C4-2B (cell line): Measurements from ENCODE around the gene NDFIP1.

Experiments used
- H3K27ac ChIP-seq: fragments of 450-650 bp; 2 replicates; pipeline ENCODE4 v1.5.1; 2017
- ZFX ChIP-seq: fragments of 450-650 bp; IDR thresholded peaks from 2 replicates; pipeline ENCODE4 v1.6.1; 2017
- TF ChIP-seq, protein P1 (sequence below): fragments of 450-650 bp; conservative IDR thresholded peaks from 2 replicates; pipeline ENCODE4 v1.5.1; 2017; ENCODE audit warnings: mild to moderate bottlenecking

Gene NDFIP1

GRCh38 chr5:142129446-142130066 is 21.0 kb downstream of the NDFIP1 start:
- no peak for TF ChIP-seq ZFX
- TF ChIP-seq, protein P1, sequence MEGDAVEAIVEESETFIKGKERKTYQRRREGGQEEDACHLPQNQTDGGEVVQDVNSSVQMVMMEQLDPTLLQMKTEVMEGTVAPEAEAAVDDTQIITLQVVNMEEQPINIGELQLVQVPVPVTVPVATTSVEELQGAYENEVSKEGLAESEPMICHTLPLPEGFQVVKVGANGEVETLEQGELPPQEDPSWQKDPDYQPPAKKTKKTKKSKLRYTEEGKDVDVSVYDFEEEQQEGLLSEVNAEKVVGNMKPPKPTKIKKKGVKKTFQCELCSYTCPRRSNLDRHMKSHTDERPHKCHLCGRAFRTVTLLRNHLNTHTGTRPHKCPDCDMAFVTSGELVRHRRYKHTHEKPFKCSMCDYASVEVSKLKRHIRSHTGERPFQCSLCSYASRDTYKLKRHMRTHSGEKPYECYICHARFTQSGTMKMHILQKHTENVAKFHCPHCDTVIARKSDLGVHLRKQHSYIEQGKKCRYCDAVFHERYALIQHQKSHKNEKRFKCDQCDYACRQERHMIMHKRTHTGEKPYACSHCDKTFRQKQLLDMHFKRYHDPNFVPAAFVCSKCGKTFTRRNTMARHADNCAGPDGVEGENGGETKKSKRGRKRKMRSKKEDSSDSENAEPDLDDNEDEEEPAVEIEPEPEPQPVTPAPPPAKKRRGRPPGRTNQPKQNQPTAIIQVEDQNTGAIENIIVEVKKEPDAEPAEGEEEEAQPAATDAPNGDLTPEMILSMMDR: no peak
- H3K27ac ChIP-seq: no peak overlapping the region

GRCh38 chr5:142131394-142131793 is 22.8 kb downstream of the NDFIP1 start:
- H3K27ac ChIP-seq: no peak overlapping the region
- TF ChIP-seq, protein P1: no peak
- no peak for TF ChIP-seq ZFX

GRCh38 chr5:142132916-142133315 is 24.3 kb downstream of the NDFIP1 start:
- TF ChIP-seq, protein P1: no peak
- TF ChIP-seq ZFX: no peak
- H3K27ac ChIP-seq: no peak overlapping the region

- TF ChIP-seq, protein P1: no peak
- TF ChIP-seq ZFX: no peak
- H3K27ac ChIP-seq: no peak overlapping the region
Observed at GRCh38 chr5:142133330-142134206, 25.0 kb downstream of the NDFIP1 start.

DNA sequence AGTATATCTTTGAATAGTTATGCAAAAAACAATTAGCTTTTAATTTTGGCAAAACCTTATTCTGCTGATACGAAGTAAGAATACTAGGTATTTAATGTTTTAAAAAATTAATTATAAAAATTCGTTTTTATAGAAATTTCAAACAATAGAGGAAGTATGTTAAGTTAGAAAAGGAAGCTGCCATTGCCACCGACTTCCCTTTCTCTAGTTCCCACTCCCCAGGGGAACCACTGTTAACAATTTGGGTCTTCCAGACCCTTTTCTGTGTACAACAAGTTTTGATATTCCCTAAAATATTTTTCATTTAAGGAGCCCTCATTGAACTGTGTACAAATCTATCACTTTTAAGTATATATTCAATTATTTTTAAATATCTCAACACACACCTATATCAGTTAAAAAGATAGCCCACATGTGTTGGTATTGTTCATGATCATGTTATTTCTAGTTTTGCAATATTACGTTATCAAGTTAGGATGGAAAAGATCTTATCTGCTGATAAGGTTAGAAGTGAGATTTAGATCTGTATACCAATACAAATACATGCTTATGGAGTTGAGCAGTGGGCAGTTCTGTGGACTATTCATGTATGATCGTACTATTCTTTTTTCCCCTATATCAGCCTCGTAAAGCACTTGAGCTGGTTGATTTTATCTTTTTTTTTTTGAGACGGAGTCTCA is 25.9 kb downstream of the NDFIP1 start:
- no peak overlapping the region for H3K27ac ChIP-seq
- no peak for TF ChIP-seq ZFX
- TF ChIP-seq, protein P1: no peak

DNA sequence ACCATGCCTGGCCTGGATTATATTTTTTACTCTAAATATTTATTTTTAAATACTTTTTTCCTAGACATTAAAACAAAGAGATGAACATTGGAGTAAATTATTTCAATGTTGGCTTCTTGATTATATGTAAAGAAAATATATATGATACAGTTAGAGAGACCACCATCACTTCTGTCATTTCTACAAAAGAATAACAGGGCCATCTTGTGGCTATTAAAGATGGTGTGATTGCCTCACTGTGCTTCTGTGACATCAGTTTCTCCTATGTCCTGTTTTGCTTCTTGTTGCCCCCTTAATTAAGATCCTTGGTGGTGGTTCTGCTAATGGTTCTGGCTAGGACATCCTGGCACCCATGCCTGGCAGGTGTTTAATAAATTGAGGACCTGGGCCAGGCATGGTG is 32.9 kb downstream of the NDFIP1 start:
- H3K27ac ChIP-seq: no peak overlapping the region
- TF ChIP-seq, protein P1: peak; percentile 34
- no peak for TF ChIP-seq ZFX

- TF ChIP-seq ZFX: no peak
- TF ChIP-seq, protein P1: peak; percentile 68
Observed at GRCh38 chr5:142143878-142144277, 35.3 kb downstream of the NDFIP1 start.

More at GRCh38 chr5:142143878-142144277, 35.3 kb downstream of the NDFIP1 start:
- H3K27ac ChIP-seq: no peak overlapping the region
